22Rv1 (cell line): ENCODE results near the gene LRRC55.
"Not testable (repeated sequence)": the region's sequence is repeated elsewhere in the genome, so short reads cannot be mapped to it uniquely, and the experiment has no call there.

Experiments
- H3K27ac ChIP-seq: fragments of 450-650 bp; 2 replicates; pipeline ENCODE4 v1.5.1; 2017
- ZFX ChIP-seq: fragments of 450-650 bp; IDR thresholded peaks from 2 replicates; pipeline ENCODE4 v1.6.1; 2017; ENCODE audit warnings: antibody characterized with exemption, borderline replicate concordance
- TF ChIP-seq, protein P1 (sequence below): fragments of 450-650 bp; IDR thresholded peaks from 2 replicates; pipeline ENCODE4 v1.5.1; 2017; ENCODE audit warnings: mild to moderate bottlenecking

LRRC55 gene

DNA sequence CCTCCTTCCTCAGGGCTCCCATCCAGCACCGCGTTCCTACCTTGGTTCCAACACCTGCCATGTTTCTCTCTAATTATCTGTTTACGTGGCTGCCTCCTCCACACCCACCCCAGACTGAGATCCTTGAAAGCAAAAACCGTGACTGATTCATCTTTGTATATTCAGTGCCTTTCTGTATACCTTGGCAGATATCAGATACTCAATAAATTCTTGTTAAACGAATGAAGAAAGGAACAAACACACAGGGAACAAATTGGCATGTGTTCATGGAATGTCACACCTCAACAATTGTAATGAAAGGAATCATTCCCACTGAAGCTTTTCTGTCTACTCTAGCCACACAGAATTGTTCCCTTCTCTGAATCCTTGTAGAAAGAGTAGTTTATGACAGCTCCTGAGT, 20.4 kb upstream of the LRRC55 start:
- TF ChIP-seq ZFX: no peak
- TF ChIP-seq, protein P1, sequence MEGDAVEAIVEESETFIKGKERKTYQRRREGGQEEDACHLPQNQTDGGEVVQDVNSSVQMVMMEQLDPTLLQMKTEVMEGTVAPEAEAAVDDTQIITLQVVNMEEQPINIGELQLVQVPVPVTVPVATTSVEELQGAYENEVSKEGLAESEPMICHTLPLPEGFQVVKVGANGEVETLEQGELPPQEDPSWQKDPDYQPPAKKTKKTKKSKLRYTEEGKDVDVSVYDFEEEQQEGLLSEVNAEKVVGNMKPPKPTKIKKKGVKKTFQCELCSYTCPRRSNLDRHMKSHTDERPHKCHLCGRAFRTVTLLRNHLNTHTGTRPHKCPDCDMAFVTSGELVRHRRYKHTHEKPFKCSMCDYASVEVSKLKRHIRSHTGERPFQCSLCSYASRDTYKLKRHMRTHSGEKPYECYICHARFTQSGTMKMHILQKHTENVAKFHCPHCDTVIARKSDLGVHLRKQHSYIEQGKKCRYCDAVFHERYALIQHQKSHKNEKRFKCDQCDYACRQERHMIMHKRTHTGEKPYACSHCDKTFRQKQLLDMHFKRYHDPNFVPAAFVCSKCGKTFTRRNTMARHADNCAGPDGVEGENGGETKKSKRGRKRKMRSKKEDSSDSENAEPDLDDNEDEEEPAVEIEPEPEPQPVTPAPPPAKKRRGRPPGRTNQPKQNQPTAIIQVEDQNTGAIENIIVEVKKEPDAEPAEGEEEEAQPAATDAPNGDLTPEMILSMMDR: no peak
- H3K27ac ChIP-seq: no peak overlapping the region

DNA sequence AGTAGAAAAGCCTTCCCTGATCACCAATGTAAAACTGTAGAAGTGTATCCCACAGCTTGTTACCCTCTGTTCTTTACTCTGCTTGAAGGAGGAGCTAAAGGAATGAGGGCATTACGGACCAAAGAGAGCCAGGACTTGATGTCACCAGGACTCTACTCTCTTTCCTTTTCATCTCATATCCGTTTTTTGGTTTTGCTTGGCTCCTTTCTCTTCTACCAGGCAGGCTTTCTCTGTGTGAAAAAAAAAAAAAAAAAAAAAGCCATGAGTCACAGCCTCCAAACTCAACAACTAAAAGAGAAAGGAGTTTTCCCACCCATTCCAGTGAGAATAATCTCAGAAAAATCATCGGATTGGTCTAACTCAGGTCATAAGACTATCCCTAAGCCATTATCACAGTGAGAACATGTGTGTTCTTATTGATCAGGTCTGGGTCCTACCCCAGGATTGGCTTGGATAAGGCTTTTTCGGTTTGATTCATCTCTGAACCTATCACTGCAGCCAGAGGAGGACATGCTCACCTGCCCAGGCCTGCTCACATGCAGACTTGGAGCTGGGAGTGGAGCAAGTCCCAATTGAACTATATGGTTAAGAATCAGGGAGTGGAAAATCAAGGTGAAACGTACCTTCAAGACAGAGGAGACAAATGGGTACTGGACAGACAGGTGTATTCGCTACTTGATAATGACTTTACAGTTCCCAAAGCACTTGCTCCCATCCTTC, 19.4 kb upstream of the LRRC55 start:
- TF ChIP-seq ZFX: no peak
- TF ChIP-seq, protein P1: no peak

DNA sequence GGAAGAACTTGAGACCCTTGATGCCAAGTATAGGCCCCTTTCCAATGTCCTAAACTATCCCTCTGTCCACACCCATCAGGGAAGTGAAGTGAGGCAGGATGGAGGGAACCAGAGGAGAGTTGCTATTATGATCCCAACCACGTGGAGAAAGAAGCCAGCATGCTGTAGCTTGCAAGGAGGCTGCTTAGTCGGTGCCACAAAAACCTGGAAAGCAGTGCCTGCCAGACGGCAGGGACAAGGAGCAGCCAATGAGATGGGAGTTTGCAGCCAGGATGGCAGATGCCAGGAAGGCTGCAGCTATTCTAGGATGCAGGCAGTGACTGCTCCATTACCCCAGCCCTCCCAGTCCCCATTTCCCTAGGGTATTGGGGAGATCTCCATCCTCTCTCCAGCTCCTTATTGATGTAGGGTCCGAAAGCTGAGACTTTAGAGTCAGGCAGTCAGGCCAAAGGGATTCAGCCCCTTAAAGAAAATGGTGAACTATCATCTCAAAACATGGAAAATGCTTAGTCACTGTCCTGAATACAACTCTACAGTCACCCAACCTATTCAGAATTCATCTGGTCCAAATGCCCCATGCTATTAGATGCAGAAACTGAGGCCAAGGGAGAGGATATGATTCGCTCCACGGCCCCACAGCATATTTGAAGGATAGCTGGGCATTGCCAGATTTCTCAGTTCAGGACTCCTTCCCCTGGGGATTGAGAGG, 18.4 kb upstream of the LRRC55 start:
- TF ChIP-seq, protein P1: no peak
- no peak for TF ChIP-seq ZFX
- H3K27ac ChIP-seq: no peak overlapping the region

More for the DNA sequence above, 19.4 kb upstream of the LRRC55 start:
- H3K27ac ChIP-seq: no peak overlapping the region

DNA sequence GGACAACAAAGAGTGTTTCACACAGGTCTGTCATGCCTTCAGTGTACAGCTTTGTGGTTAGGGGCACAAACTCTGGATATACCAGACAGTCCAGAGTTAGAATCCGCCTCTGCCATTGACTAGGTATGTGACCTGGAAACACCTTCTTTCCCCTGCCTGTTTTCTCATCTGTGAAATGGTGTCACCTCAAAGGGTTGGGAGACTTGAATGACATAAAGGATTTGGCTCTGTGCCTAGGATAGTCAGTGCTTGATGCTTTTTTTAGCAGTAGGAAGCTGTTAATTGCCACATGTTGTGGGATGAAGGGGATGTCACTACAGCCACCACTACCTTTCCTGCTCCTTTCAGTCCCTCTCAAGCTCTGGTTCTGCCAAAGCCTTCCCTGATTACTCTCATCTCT, 17.4 kb upstream of the LRRC55 start:
- TF ChIP-seq ZFX: no peak
- TF ChIP-seq, protein P1: no peak
- H3K27ac ChIP-seq: no peak overlapping the region

DNA sequence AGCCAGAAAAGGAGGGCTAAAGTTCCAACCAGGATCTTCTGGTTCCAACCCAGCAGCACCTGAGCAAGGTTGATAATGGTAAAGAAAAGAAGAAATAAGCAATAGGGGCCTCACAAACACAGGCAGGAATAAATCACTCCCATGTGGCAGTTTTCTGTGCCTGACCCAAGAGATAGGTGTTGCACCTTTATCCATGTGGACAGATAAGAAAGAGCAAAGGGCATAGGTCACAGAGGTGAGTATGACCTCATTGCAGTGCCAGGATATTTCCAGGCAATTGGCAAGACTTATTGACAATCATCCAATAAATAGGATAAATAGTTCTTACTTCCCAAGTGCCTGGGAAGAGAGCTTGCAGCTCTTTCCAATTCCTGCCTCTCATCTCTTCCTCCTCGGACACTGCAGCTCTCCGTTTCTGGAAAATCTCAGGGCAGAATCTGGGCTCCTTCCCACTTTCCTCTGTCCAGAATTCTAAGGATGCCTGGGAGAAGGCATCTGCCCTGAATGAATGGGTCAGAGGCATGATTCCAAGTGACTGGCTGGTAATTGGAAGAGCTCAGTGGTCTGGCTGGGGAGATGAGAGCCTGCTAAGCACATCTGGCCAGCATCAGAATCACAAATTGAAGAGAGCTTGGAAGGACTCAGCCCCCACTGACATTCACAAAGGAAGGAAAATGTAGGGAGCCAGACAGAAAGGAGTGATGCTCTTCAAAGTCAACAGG, 14.5 kb upstream of the LRRC55 start:
- TF ChIP-seq, protein P1: no peak
- no peak for TF ChIP-seq ZFX
- H3K27ac ChIP-seq: no peak overlapping the region

DNA sequence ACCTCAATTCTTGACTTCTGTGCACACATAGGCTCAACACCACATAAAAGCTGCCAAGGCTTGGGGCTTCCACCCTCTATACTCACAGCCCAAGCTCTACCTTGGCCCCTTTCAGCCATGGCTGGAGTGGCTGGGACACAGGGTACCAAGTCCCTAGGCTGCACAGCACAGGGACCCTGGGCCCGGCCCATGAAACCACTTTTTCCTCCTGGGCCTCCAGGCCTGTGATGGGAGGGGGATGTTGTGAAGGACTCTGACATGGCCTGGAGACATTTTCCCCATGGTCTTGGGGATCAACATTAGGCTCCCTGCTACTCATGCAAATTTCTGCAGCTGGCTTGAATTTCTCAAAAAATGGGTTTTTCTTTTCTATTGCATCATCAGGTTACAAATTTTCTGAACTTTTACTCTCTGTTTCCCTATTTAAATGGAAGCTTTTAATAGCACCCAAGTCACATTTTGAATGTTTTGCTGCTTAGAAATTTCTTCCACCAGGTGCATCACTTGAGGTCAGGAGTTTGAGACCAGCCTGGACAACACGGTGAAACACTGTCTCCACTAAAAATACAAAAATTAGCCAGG, 11.9 kb upstream of the LRRC55 start:
- H3K27ac ChIP-seq: not testable (repeated sequence)

DNA sequence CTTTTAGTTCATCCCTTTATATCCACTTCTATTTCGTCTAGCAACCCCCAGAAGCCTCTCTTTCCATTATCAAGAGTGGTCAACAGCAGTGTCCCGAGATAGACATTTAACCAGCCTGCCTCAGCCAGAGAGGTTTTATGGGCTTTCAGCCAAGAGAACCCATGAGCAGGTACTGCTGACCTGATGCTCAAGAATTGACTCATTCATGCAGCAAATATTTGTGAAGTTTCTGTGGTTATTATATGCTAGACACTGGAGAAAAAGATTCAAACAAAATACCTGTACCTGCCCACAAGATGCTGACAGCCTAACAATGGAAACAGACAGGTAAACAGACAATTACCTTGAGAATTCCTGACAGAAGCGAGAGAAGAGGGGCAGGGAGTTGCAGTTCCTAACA, 9.7 kb upstream of the LRRC55 start:
- no peak overlapping the region for H3K27ac ChIP-seq
- TF ChIP-seq, protein P1: no peak
- no peak for TF ChIP-seq ZFX
